Pancreas (tissue), 10 donors: ENCODE measurements around the gene TSHZ2. TPM values are rescaled to one million over a fixed set of nuclear protein-coding genes. Genes with fewer than 3 reads are reported as not detected.

Experiments used
- ATAC-seq, 4 donors: fragments of 200-7000 bp; cut with Tn5 transposase; one replicate each; pipeline versions ENCODE4 v1.8.0 to v1.9.1; 2020; ENCODE audit warnings: mild to moderate bottlenecking in 4 of 4, moderate library complexity in 4 of 4
- DNase-seq, 6 donors: peaks; one replicate each; pipeline ENCODE4 v3.0.0-alpha.2; 2020
- FAIRE-seq: peaks from 2 replicates; lab custom pipeline; 2012; peaks lifted over from hg19 to GRCh38; lab: Jason Lieb, UNC
- H3K27ac ChIP-seq, 4 donors: fragments of 200-600 bp; sonication (generic); 1 replicate in 3 of 4; 2 replicates in 1 of 4; pipeline versions ENCODE4 v1.5.0 to v1.8.0; 2020
- H3K27me3 ChIP-seq, 4 donors: fragments of 200-600 bp; one replicate each; pipeline ENCODE4 v1.8.0; 2021
- H3K36me3 ChIP-seq, 3 donors: fragments of 200-600 bp; sonication (generic) in 1 of 3; one replicate each; pipeline versions ENCODE4 v1.5.0 to v1.8.0; 2020 to 2021
- H3K4me1 ChIP-seq, 3 donors: fragments of 200-600 bp; one replicate each; pipeline ENCODE4 v1.8.0; 2021
- H3K4me3 ChIP-seq, 4 donors: fragments of 200-600 bp; sonication (generic) in 2 of 4; one replicate each; pipeline versions ENCODE4 v1.5.0 to v1.8.0; 2020 to 2021
- H3K9me3 ChIP-seq, 4 donors: fragments of 200-600 bp; one replicate each; pipeline ENCODE4 v1.8.0; 2021
- WGBS, 2 donors: extraction: QIAGEN DNeasy Blood & Tissue Kit; methylation state at CpG; one replicate each; pipeline ENCODE4 v1.1.7; 2013; 5-methylcytosine and 5-hydroxymethylcytosine counted together
- intact Hi-C, 3 donors: fragments of 100-400 bp; cut with DNase I; formaldehyde crosslinking; loops; one replicate each; pipeline versions ENCODE4 v1.11.1 to v1.14.2; 2022
- polyA plus RNA-seq, 2 donors: library from polyadenylated mRNA; stranded (reverse); fragments of 200-250 nt; gene quantifications; one replicate each; pipeline ENCODE4 v1.2.3, GENCODE V29; 2013
- total RNA-seq, 6 donors: library from RNA; stranded (reverse); fragmentation: NEBNext Ultra II Directional in 4 of 6; extraction: Animal tissue kit (Norgen Biotek cat#: 25700) in 4 of 6; gene quantifications; one replicate each; pipeline versions ENCODE4 v1.2.1 to v1.2.4, GENCODE V29; 2021 to 2023
- TF ChIP-seq, protein P1 (sequence below), 4 donors: fragments of 200-600 bp; sonication (generic) in 3 of 4; IDR thresholded peaks; one replicate each; pipeline versions ENCODE4 v1.5.0 to v1.8.0; 2021; ENCODE audit warnings: antibody characterized with exemption in 4 of 4
- donor health status: healthy with polysubstance abuse.
- donor health status: DM: no; HTN: no; CAD: no; lungs with moderate emphysema.
- donor health status: DM: no; HTN: no; CAD: no.
- donor health status: control.
- donor health status: control.
- donor health status: Bipolar disorder and iron deficiency.
- donor health status: DM: yes; HTN: yes; CAD: no.
- donor health status: DM: no; HTN: no; CAD: no.
- donor health status: DM: no; HTN: no; CAD: no.
- donor health status: DM: yes; HTN: yes; CAD: no.

The TSHZ2 gene
- total and polyA plus RNA-seq, 8 donors: 2.2 to 23.5 (median 4.5) TPM

DNA sequence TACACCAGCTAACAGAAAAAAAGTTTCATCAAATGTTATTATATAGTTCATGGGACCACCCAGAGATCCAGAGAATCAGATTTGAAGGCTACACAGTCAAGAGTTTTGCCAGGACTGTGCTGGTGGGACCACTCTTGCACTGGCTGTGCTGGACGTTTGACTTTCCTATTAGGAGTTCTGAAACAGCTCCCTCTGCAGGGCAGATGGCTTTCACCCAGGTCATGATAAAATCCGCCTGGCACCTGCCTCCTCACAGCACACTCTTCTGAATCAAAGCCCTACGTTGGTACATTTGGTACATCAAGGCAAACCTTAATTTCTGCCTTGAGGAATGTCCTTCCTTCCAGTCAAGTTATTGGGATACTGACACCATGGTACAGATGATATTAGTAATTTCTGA lies 319.4 kb downstream of the TSHZ2 start:
- WGBS, 2 donors: 45 to 79% methylated on average over 3 of the region's 3 CpGs
- no peak for FAIRE-seq
- no peak for DNase-seq
- Histone ChIP-seq H3K9me3 (no peaks in the 10 kb centered on the region), H3K4me1 (no peaks in the 10 kb centered on the region), H3K36me3 (no peaks in the 10 kb centered on the region), H3K27ac (no peak overlapping the region), H3K4me3 (no peak overlapping the region), H3K27me3 (no peaks in the 10 kb centered on the region)
- TF ChIP-seq, protein P1, sequence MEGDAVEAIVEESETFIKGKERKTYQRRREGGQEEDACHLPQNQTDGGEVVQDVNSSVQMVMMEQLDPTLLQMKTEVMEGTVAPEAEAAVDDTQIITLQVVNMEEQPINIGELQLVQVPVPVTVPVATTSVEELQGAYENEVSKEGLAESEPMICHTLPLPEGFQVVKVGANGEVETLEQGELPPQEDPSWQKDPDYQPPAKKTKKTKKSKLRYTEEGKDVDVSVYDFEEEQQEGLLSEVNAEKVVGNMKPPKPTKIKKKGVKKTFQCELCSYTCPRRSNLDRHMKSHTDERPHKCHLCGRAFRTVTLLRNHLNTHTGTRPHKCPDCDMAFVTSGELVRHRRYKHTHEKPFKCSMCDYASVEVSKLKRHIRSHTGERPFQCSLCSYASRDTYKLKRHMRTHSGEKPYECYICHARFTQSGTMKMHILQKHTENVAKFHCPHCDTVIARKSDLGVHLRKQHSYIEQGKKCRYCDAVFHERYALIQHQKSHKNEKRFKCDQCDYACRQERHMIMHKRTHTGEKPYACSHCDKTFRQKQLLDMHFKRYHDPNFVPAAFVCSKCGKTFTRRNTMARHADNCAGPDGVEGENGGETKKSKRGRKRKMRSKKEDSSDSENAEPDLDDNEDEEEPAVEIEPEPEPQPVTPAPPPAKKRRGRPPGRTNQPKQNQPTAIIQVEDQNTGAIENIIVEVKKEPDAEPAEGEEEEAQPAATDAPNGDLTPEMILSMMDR (IDR thresholded peaks at IDR 0.05): no peak
- intact Hi-C loops: no loop called here
- ATAC-seq: no peak

DNA sequence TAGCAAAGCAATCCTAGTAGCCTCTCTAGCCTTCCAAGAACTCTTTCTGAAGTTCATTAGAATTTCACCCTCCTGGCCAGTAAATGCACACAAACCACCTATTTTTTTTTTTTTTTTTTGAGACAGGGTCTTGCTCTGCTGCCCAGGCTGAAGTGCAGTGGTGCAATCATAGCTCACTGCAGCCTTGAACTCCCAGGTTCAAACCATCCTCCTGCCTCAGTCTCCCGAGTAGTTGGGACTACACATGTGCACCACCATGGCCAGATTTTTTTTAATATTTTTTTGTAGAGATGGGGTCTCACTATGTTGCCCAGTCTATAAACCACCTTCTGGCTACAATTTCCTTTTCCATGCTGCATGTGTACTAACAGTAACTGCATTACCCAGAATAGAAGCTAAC lies 320.2 kb downstream of the TSHZ2 start:
- Histone ChIP-seq H3K9me3 (no peaks in the 10 kb centered on the region), H3K36me3 (no peaks in the 10 kb centered on the region), H3K4me1 (no peaks in the 10 kb centered on the region), H3K27me3 (no peaks in the 10 kb centered on the region), H3K4me3 (no peak overlapping the region), H3K27ac (no peak overlapping the region)
- DNase-seq (no peak), FAIRE-seq (no peak), ATAC-seq (no peak)
- TF ChIP-seq, protein P1 (IDR thresholded peaks at IDR 0.05): no peak
- WGBS, 2 donors: 84 to 100% methylated on average over 1 of the region's 1 CpG
- intact Hi-C loops: no loop called here

DNA sequence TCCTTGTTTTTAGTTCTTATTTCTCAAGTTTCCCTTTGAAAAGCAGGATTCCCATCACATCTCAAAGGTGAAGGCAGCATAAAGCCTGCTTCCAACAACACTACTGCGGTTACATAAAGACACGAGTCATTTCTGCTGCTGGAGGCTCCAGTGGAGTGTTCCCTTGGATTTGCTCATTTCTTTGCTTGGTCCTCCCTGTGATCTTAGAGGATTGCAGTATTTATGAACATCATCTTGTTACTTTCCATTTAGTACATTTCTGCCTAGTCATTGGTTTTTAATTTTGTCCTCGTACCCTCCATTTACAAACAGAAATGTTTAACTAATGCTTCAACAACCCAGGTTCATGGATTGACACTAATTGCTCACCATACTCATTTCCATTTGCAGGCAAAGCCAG lies 322.6 kb downstream of the TSHZ2 start:
- H3K9me3 ChIP-seq: no peaks in the 10 kb centered on the region
- no peak overlapping the region for H3K4me3 ChIP-seq
- WGBS, 2 donors: 87 to 90% methylated on average over 3 of the region's 3 CpGs
- ATAC-seq: no peak
- no peak for FAIRE-seq
- H3K27ac ChIP-seq: no peak overlapping the region
- H3K36me3 ChIP-seq: no peaks in the 10 kb centered on the region
- no peak for DNase-seq
- no peaks in the 10 kb centered on the region for H3K27me3 ChIP-seq
- intact Hi-C loops: no loop called here
- TF ChIP-seq, protein P1 (IDR thresholded peaks at IDR 0.05): no peak
- no peaks in the 10 kb centered on the region for H3K4me1 ChIP-seq

DNA sequence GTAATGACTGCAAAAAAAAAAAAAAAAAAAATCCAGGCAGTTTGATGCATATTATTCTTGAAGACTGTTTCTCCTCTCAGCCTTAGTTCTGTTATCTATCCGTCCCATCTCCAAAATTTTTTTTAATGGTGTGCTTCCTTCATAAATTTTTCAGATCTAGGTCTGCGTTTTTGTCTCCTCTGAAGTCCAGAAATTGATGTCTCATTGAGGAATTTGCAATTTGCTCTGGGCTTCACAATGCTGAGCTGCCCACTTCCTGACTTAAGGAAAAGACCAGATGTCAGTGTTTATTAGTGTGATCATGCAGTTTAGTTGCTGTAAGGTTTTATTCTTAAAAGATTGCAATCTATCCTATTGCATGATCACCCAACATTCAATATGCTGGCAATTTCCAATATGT lies 323.9 kb downstream of the TSHZ2 start:
- Histone ChIP-seq H3K27me3 (no peaks in the 10 kb centered on the region), H3K36me3 (no peaks in the 10 kb centered on the region), H3K4me3 (no peak overlapping the region), H3K4me1 (no peaks in the 10 kb centered on the region), H3K27ac (no peak overlapping the region), H3K9me3 (no peaks in the 10 kb centered on the region)
- WGBS, 2 donors: 71 to 72% methylated on average over 2 of the region's 2 CpGs
- ATAC-seq: no peak
- TF ChIP-seq, protein P1 (IDR thresholded peaks at IDR 0.05): no peak
- no peak for FAIRE-seq
- no peak for DNase-seq
- intact Hi-C loops: no loop called here

DNA sequence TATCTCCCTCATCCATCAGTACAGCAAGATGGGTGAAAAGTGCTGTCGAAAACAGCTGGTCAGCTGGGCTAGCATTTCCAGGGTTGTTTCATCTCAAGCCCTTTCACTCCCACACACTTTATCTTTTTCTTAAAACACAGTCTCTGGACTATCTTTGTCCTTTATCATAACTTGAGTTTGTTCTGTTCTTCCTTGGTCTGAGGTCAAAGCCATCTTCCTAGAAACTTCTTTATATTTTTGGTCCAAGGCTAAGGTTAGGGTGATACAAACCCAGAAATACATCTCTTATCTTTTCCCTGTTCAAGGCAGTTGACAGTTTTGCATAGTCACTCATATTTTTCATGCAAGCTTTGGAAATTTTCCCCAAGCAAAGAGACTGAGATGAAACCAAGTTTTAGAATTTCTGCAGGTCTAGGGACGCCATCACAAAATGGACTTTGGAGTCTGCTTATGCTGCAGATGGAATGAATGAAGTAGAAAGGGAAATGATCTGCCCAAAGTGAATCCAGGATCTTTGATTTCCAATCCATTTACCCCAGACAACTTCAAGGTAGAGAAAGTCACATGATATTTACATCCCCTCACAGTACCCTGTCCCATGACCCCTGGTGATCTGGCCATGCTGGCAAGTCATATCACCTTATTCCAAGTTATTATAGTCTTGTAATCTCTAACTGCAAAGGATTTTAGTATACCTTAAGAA lies 324.4 kb downstream of the TSHZ2 start:
- TF ChIP-seq, protein P1 (IDR thresholded peaks at IDR 0.05): no peak
- H3K27ac ChIP-seq: no peak overlapping the region
- FAIRE-seq: no peak
- H3K9me3 ChIP-seq: no peaks in the 10 kb centered on the region
- H3K27me3 ChIP-seq: no peaks in the 10 kb centered on the region
- 88 to 91% methylated on average over 2 of the region's 2 CpGs for WGBS, 2 donors
- no peak overlapping the region for H3K4me3 ChIP-seq
- H3K36me3 ChIP-seq: no peaks in the 10 kb centered on the region
- intact Hi-C loops: no loop called here
- no peaks in the 10 kb centered on the region for H3K4me1 ChIP-seq
- no peak for DNase-seq
- no peak for ATAC-seq
